RPMI7951 (cell line): ENCODE measurements around the gene KRTAP10-11. TPM values are rescaled to one million over a fixed set of nuclear protein-coding genes. Genes with fewer than 3 reads are reported as not detected.
"Not testable (repeated sequence)": the region's sequence is repeated elsewhere in the genome, so short reads cannot be mapped to it uniquely, and the experiment has no call there.

Source experiments
- DNase-seq: peaks from one replicate; pipeline ENCODE4 v3.0.0-alpha.2; 2012; ENCODE audit warnings: low read depth
- total RNA-seq: library from RNA; depleted of rRNA; stranded (reverse); fragments of >200 nt; shearing (Covaris generic); gene quantifications from 2 replicates; pipeline ENCODE4 v1.2.3, GENCODE V29; 2014

The KRTAP10-11 gene
- total RNA-seq, 1 experiment from 2014 or later = not detected

DNA sequence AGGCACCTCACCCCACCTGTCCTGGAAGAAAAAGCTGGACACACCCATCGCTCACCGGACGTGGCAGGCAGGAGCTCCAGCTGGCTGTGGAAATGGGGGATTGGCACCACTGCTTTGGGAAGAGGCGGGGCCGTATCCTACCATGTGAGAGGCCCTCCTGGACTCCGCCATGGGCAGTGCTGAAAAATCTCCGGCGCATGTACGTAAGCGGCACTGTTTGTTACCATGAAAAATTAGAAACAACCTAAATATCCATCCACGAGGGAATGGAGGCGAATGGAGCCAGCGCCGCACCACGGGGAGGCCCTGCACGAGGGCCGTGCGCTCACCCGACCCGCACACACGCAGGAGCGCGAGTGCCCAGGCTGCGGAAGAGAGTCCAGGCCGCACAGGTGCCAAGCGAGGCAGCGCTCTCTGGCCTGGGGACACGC is 31.2 kb upstream of the KRTAP10-11 start:
- no peak for DNase-seq

DNA sequence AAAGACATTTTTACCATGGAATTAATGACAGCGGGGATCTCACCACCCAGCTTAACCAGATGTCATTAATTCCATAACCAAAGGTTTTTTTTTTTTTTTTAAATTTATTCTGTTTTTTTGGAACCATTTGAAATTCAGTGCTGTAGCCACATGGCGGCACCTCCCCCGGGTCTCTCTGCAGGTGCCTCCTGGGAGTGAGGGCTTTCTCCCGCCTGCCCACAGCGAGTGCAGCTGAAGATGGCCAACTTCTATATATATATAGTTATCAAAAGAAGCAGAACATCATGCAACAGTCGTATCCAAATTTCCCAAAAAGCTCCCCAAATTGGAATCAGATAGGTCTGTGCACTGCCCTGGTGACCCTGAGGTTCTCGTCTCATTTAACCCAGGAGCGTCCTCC is 30.7 kb upstream of the KRTAP10-11 start:
- DNase-seq = no peak

- no peak for DNase-seq
Observed at GRCh38 chr21:44615911-44616590, 30.2 kb upstream of the KRTAP10-11 start.

DNA sequence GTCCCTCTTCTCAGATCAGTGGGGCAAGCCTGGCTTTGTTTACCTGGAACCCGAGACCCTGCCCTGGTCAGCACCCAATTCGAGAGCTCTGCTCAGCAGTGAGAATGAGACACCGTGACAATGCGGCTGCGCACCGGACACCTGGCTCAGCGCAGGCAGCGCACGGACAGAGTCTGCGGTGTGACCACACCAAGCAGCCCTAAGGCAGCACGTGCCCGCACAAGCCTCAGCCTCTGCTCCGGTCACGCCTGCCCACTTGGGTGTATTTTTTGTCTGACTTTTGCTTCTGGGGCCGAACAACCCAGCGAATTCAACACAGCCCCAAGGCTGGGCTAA is 29.7 kb upstream of the KRTAP10-11 start:
- DNase-seq = no peak

GRCh38 chr21:44617071-44617501 is 29.1 kb upstream of the KRTAP10-11 start:
- no peak for DNase-seq

DNA sequence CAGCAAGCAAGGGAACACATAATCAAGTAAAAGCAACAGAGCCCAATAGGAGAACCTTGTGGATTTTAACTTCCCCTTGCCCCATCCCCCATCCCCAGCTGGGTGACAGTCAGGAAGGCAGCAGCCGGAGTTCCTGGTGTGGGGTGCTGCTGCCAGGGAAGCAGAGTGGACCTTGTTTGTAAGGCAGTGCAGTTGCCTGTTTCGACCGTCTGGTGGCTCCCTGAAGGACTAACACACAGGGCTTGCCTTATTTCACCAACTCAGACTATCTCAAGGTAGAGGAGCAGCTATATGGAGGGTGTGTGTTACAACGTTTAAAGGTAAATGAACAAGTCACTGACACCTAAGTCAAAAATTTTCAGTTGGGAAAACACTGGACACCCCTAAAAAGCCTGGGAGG is 27.7 kb upstream of the KRTAP10-11 start:
- DNase-seq = no peak

DNA sequence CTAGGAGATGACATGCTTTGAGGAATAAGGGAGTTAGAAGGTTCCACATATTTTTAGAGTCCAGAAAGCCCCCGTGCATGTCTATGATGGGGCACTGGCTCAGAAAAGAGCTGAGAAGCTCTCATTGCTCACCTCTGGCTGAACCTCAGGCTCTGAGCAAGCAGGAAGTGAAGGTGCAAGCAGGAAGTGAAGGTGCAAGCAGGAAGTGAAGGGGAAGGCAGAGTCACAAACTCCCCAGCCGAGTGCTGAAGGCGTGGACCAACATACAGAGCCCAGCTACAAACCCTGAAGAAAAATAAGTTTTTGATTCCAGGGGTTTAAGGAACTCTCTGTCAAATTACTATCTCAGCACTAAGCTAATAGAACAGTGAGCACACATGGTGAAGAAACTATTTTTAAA is 27.3 kb upstream of the KRTAP10-11 start:
- DNase-seq = no peak

DNA sequence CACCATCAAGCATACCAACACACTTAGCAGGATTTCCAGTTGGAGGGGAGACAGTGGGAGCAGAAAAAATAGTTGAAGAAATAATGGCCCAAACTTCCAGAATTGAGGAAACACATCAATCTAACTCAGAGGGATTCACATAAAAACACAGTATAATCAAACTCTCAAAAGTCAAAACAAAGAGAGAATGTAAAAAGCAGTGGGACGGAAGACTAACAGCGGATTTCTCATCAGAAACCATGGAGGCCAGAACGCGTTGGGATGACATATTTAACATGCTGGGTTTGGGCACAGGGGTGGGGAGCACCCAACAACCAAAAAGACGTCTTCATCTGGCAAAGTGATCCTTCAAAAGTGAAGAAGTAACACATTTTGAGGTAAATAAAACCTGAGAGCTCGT is 26.3 kb upstream of the KRTAP10-11 start:
- no peak for DNase-seq

DNA sequence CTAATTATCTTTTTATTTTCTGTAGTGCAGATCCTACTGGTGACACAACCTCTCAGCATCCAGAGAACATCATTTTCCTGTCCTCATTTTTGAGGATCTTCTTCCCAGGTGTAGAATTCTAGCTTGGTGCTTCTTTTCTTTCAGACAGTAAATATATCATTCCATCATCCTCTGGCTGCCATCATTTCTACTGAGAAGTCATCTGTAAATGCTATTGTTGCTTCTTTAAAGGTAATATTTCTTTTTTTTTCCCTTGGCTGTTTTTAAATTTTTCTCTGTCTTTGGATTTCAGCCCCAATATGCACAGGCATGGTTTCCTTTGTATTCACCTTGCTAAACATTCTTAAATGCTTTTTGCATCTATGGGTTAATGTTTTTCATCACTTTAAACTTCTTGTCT is 22.6 kb upstream of the KRTAP10-11 start:
- DNase-seq = no peak

- no peak for DNase-seq
Observed at GRCh38 chr21:44625756-44626155, 20.5 kb upstream of the KRTAP10-11 start.

- no peak for DNase-seq
Observed at GRCh38 chr21:44626262-44626661, 20.0 kb upstream of the KRTAP10-11 start.

- no peak for DNase-seq
Observed at GRCh38 chr21:44626673-44627143, 19.5 kb upstream of the KRTAP10-11 start, which contains the start of gene KRTAP10-9. KRTAP10-9 (plus strand) TSS chr21:44627093; CDS start chr21:44627172, 79 bp downstream.

DNA sequence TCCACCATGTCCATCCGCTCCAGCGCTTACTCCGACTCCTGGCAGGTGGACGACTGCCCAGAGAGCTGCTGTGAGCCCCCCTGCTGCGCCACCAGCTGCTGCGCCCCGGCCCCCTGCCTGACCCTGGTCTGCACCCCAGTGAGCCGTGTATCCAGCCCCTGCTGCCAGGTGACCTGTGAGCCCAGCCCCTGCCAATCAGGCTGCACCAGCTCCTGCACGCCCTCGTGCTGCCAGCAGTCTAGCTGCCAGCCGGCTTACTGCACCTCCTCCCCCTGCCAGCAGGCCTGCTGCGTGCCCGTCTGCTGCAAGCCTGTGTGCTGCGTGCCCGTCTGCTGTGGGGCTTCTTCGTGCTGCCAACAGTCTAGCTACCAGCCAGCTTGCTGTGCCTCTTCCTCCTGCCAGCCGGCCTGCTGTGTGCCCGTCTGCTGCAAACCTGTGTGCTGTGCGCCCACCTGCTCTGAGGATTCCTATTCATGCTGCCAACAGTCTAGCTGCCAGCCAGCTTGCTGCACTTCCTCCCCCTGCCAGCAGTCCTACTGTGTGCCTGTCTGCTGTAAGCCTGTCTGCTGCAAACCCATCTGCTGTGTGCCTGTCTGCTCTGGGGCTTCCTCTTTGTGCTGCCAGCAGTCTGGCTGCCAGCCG is 18.9 kb upstream of the KRTAP10-11 start:
- DNase-seq = not testable (repeated sequence)

GRCh38 chr21:44627831-44628233 is 18.4 kb upstream of the KRTAP10-11 start:
- not testable (repeated sequence) for DNase-seq

GRCh38 chr21:44628707-44629391 is 17.4 kb upstream of the KRTAP10-11 start:
- no peak for DNase-seq

GRCh38 chr21:44630440-44630839 is 15.8 kb upstream of the KRTAP10-11 start:
- no peak for DNase-seq

GRCh38 chr21:44632067-44632466 is 14.1 kb upstream of the KRTAP10-11 start:
- no peak for DNase-seq

- DNase-seq = no peak
Observed at GRCh38 chr21:44636209-44637017, 9.8 kb upstream of the KRTAP10-11 start.

GRCh38 chr21:44637018-44637850 is 9.0 kb upstream of the KRTAP10-11 start, which contains the start of gene KRTAP10-10:
KRTAP10-10 (plus strand) TSS chr21:44637356; CDS start chr21:44637418, 62 bp downstream.
- DNase-seq = no peak

GRCh38 chr21:44637851-44638348 is 8.3 kb upstream of the KRTAP10-11 start:
- not testable (repeated sequence) for DNase-seq
